Mesothelial cell of epicardium (in vitro differentiated cells): ENCODE results near the gene TRIAP1. TPM values are rescaled to one million over a fixed set of nuclear protein-coding genes. Genes with fewer than 3 reads are reported as not detected.

ENCODE experiments used
- DNase-seq, 2 experiments: peaks; one replicate each; pipeline ENCODE4 v3.0.0; 2021; ENCODE audit warnings: low spot score in 2 of 2; ENCODE audit not compliant: unreplicated experiment in 2 of 2
- H3K27ac Mint-ChIP-seq: 2 replicates; pipeline ENCODE4 v1.8.0; 2021; ENCODE audit warnings: mixed read lengths
- H3K27me3 Mint-ChIP-seq: 2 replicates; pipeline ENCODE4 v1.8.0; 2021; ENCODE audit warnings: low read depth, mixed read lengths
- H3K36me3 Mint-ChIP-seq: 2 replicates; pipeline ENCODE4 v1.8.0; 2021; ENCODE audit warnings: mixed read lengths
- H3K4me1 Mint-ChIP-seq: 2 replicates; pipeline ENCODE4 v1.8.0; 2021; ENCODE audit warnings: mixed read lengths
- H3K4me3 Mint-ChIP-seq: 2 replicates; pipeline ENCODE4 v1.8.0; 2021; ENCODE audit warnings: mild to moderate bottlenecking, moderate library complexity, mixed read lengths
- H3K9me3 Mint-ChIP-seq: 2 replicates; pipeline ENCODE4 v1.8.0; 2021; ENCODE audit warnings: mixed read lengths
- CTCF ChIP-seq: fragments of 200-600 bp; sonication (generic); IDR thresholded peaks from one replicate; pipeline ENCODE4 v1.5.0; 2021; ENCODE audit warnings: antibody characterized with exemption; ENCODE audit not compliant: unreplicated experiment
- total RNA-seq: library from RNA; stranded (reverse); gene quantifications from 3 replicates; pipeline ENCODE4 v1.2.1, GENCODE V29; 2021

Gene TRIAP1
- total RNA-seq, 1 donor from 2014 or later: 25.3 TPM

GRCh38 chr12:120480211-120480610, 34.0 kb upstream of the TRIAP1 start:
- Mint-ChIP-seq H3K36me3 (peaks cover 9% of the 10 kb centered on the region), H3K4me1 (peaks cover 9% of the 10 kb centered on the region), H3K27me3 (no peaks in the 10 kb centered on the region), H3K9me3 (no peaks in the 10 kb centered on the region), H3K27ac (peak overlapping the region; percentile 7), H3K4me3 (no peak overlapping the region)
- no peak for DNase-seq
- TF ChIP-seq CTCF: no peak

GRCh38 chr12:120479458-120479857, 33.3 kb upstream of the TRIAP1 start:
- Mint-ChIP-seq H3K9me3 (no peaks in the 10 kb centered on the region), H3K4me1 (peaks cover 15% of the 10 kb centered on the region), H3K4me3 (no peak overlapping the region), H3K27me3 (no peaks in the 10 kb centered on the region), H3K36me3 (peaks cover 9% of the 10 kb centered on the region), H3K27ac (no peak overlapping the region)
- TF ChIP-seq CTCF: no peak
- no peak for DNase-seq

- TF ChIP-seq CTCF: no peak
- DNase-seq: no peak
- peak overlapping the region; percentile 64 for H3K27ac Mint-ChIP-seq
- peaks cover 37% of the 10 kb centered on the region for H3K4me1 Mint-ChIP-seq
- H3K36me3 Mint-ChIP-seq: no peaks in the 10 kb centered on the region
- H3K4me3 Mint-ChIP-seq: no peak overlapping the region
- H3K27me3 Mint-ChIP-seq: no peaks in the 10 kb centered on the region
- no peaks in the 10 kb centered on the region for H3K9me3 Mint-ChIP-seq
Observed at GRCh38 chr12:120475643-120476042, 29.5 kb upstream of the TRIAP1 start.

- no peak overlapping the region for H3K4me3 Mint-ChIP-seq
- peak overlapping the region; percentile 89 for H3K27ac Mint-ChIP-seq
Observed at GRCh38 chr12:120474616-120474960, 28.4 kb upstream of the TRIAP1 start.

GRCh38 chr12:120473807-120474615, 27.8 kb upstream of the TRIAP1 start:
- no peak for TF ChIP-seq CTCF
- Mint-ChIP-seq H3K27ac (peak overlapping the region; percentile 89), H3K4me3 (no peak overlapping the region), H3K27me3 (no peaks in the 10 kb centered on the region), H3K4me1 (peaks cover 41% of the 10 kb centered on the region), H3K9me3 (no peaks in the 10 kb centered on the region), H3K36me3 (no peaks in the 10 kb centered on the region)
- no peak for DNase-seq

More at GRCh38 chr12:120474616-120474960, 28.4 kb upstream of the TRIAP1 start:
- peak in 1 of 2 experiments; percentile 41 for DNase-seq
- H3K27me3 Mint-ChIP-seq: no peaks in the 10 kb centered on the region
- H3K36me3 Mint-ChIP-seq: no peaks in the 10 kb centered on the region
- H3K9me3 Mint-ChIP-seq: no peaks in the 10 kb centered on the region
- peaks cover 41% of the 10 kb centered on the region for H3K4me1 Mint-ChIP-seq
- TF ChIP-seq CTCF: no peak
